SH-SY5Y (cell line): ENCODE results near the gene C11orf87.

ENCODE experiments used
- GATA2 ChIP-seq: IDR thresholded peaks from 2 replicates; pipeline ENCODE4 v1.6.1; 2011; ENCODE audit warnings: mild to moderate bottlenecking, low read depth, low read length
- GATA3 ChIP-seq: IDR thresholded peaks from 2 replicates; pipeline ENCODE4 v1.6.1; 2011; ENCODE audit warnings: low read depth, mild to moderate bottlenecking, low read length, moderate library complexity

- TF ChIP-seq GATA3, result peak; percentile 36; the same call in 1 of the 2 replicates
- no peak for TF ChIP-seq GATA2
Measured at GRCh38 chr11:109416601-109417000, 5.4 kb upstream of the C11orf87 start.
